IMR-90 (cell line): ENCODE measurements around the gene PCBP1. TPM values are rescaled to one million over a fixed set of nuclear protein-coding genes. Genes with fewer than 3 reads are reported as not detected.

Experiments
- ATAC-seq: fragments of 200-7000 bp; cut with Tn5 transposase; 2 replicates; pipeline ENCODE4 v1.9.1; 2020; ENCODE audit warnings: low read depth, mild to moderate bottlenecking, moderate library complexity
- BruUV-seq: library from RNA; stranded (reverse); fragments of 400-500 nt; replicated peaks from 2 replicates; lab custom pipeline; 2021; lab: Mats Ljungman, UMichigan
- CTCF ChIA-PET: fragments of 300-600 bp; formaldehyde crosslinking; extraction: SDS; loops from one replicate; lab custom pipeline; 2021; ENCODE audit warnings: antibody characterized with exemption; lab: Yijun Ruan, JAX
- POLR2A ChIA-PET: fragments of 300-600 bp; sonication (Branson Sonifier 250); formaldehyde crosslinking; loops from one replicate; lab custom pipeline; 2022; ENCODE audit warnings: antibody characterized with exemption; ENCODE audit not compliant: unreplicated experiment; lab: Charles Lee
- DNase-seq: peaks from one replicate; pipeline ENCODE4 v3.0.0; 2013
- H2AFZ ChIP-seq: replicated peaks from 2 replicates; pipeline ENCODE3; 2013; ENCODE audit warnings: low read length, mild to moderate bottlenecking; ENCODE audit not compliant: poor library complexity
- H2AK5ac ChIP-seq: 2 replicates; pipeline ENCODE4 v1.6.1; 2013; ENCODE audit warnings: low read depth, low read length, inconsistent platforms
- H2AK9ac ChIP-seq: replicated peaks from 2 replicates; pipeline ENCODE3; 2013; ENCODE audit warnings: mild to moderate bottlenecking, low read depth, low read length, moderate library complexity; ENCODE audit not compliant: poor library complexity
- H2BK120ac ChIP-seq: 2 replicates; pipeline ENCODE4 v1.6.1; 2013; ENCODE audit warnings: low read depth, low read length, inconsistent platforms
- H2BK15ac ChIP-seq: 3 replicates; pipeline ENCODE4 v1.6.1; 2013; ENCODE audit warnings: low read depth, low read length, inconsistent platforms
- H2BK20ac ChIP-seq: 2 replicates; pipeline ENCODE4 v1.6.1; 2013; ENCODE audit warnings: low read depth, mild to moderate bottlenecking, inconsistent platforms, low read length, moderate library complexity
- H2BK5ac ChIP-seq: 2 replicates; pipeline ENCODE4 v1.6.1; 2013; ENCODE audit warnings: mild to moderate bottlenecking, low read depth, low read length, inconsistent platforms; ENCODE audit not compliant: poor library complexity, severe bottlenecking
- H3K14ac ChIP-seq: replicated peaks from 2 replicates; pipeline ENCODE4 v1.6.1; 2013; ENCODE audit warnings: low read depth, low read length, inconsistent platforms
- H3K18ac ChIP-seq: 2 replicates; pipeline ENCODE4 v1.6.1; 2013; ENCODE audit warnings: low read depth, low read length, control low read depth
- H3K23ac ChIP-seq: 2 replicates; pipeline ENCODE4 v1.6.1; 2013; ENCODE audit warnings: low read depth, low read length, inconsistent platforms
- H3K27ac ChIP-seq: 2 replicates; pipeline ENCODE4 v1.5.1; 2013; ENCODE audit warnings: mild to moderate bottlenecking, control low read depth, low read length; ENCODE audit not compliant: insufficient read depth
- H3K27me3 ChIP-seq: 2 replicates; pipeline ENCODE4 v1.6.1; 2013; ENCODE audit warnings: low read length; ENCODE audit not compliant: control insufficient read depth, insufficient read depth
- H3K36me3 ChIP-seq: 2 replicates; pipeline ENCODE4 v1.6.1; 2013; ENCODE audit warnings: low read length, mixed read lengths; ENCODE audit not compliant: control insufficient read depth, insufficient read depth
- H3K4ac ChIP-seq: 2 replicates; pipeline ENCODE4 v1.6.1; 2013; ENCODE audit warnings: low read depth, low read length, inconsistent platforms
- H3K4me1 ChIP-seq: 2 replicates; pipeline ENCODE4 v1.6.1; 2013; ENCODE audit warnings: low read length, mixed read lengths; ENCODE audit not compliant: control insufficient read depth, insufficient read depth
- H3K4me2 ChIP-seq: 2 replicates; pipeline ENCODE4 v1.6.1; 2013; ENCODE audit warnings: low read depth, mild to moderate bottlenecking, control low read depth, low read length, moderate library complexity
- H3K4me3 ChIP-seq: 2 replicates; pipeline ENCODE4 v1.5.1; 2013; ENCODE audit warnings: low read depth, mild to moderate bottlenecking, control low read depth, low read length, moderate library complexity; ENCODE audit not compliant: insufficient read depth
- H3K56ac ChIP-seq: 2 replicates; pipeline ENCODE4 v1.6.1; 2013; ENCODE audit warnings: low read length, inconsistent platforms; ENCODE audit not compliant: insufficient read depth; ENCODE audit errors: extremely low read depth
- H3K79me1 ChIP-seq, 2 experiments: 2 replicates each; pipeline ENCODE4 v1.6.1; 2013; ENCODE audit warnings: low read length in 2 of 2, inconsistent platforms in 1 of 2, low read depth in 1 of 2
- H3K9ac ChIP-seq: 2 replicates; pipeline ENCODE4 v1.6.1; 2013; ENCODE audit warnings: low read depth, low read length, control low read depth
- H3K9me1 ChIP-seq: 2 replicates; pipeline ENCODE4 v1.6.1; 2013; ENCODE audit warnings: low read length, inconsistent platforms; ENCODE audit not compliant: insufficient read depth
- H3K9me3 ChIP-seq: 2 replicates; pipeline ENCODE4 v1.6.1; 2013; ENCODE audit warnings: low read length; ENCODE audit not compliant: control insufficient read depth, insufficient read depth
- H4K20me1 ChIP-seq: 2 replicates; pipeline ENCODE4 v1.6.1; 2013; ENCODE audit warnings: low read length, inconsistent platforms; ENCODE audit not compliant: insufficient read depth
- H4K5ac ChIP-seq: 2 replicates; pipeline ENCODE4 v1.6.1; 2013; ENCODE audit warnings: mild to moderate bottlenecking, low read depth, low read length, control low read depth
- H4K8ac ChIP-seq, 2 experiments: 2 replicates each; pipeline ENCODE4 v1.6.1; 2013; ENCODE audit warnings: low read depth in 2 of 2, low read length in 2 of 2, control low read depth in 1 of 2, inconsistent platforms in 1 of 2
- H4K91ac ChIP-seq: 2 replicates; pipeline ENCODE4 v1.6.1; 2013; ENCODE audit warnings: low read depth, low read length, inconsistent platforms; ENCODE audit not compliant: insufficient read depth
- BHLHE40 ChIP-seq: fragments of 150-350 bp; IDR thresholded peaks from 2 replicates; pipeline ENCODE4 v1.6.1; 2016; ENCODE audit warnings: mild to moderate bottlenecking, low read depth, low read length
- CHD1 ChIP-seq: IDR thresholded peaks from 2 replicates; pipeline ENCODE4 v1.6.1; 2012; ENCODE audit warnings: low read depth, low read length, improper control_type of control experiment
- FOS ChIP-seq: fragments of 150-350 bp; IDR thresholded peaks from 2 replicates; pipeline ENCODE4 v1.6.1; 2016; ENCODE audit warnings: low read depth, low read length
- MAFK ChIP-seq: IDR thresholded peaks from 2 replicates; pipeline ENCODE4 v1.6.1; 2012; ENCODE audit warnings: low read depth, low read length, improper control_type of control experiment
- MAZ ChIP-seq: IDR thresholded peaks from 2 replicates; pipeline ENCODE4 v1.6.1; 2012; ENCODE audit warnings: low read depth, mild to moderate bottlenecking, low read length, improper control_type of control experiment, moderate library complexity, borderline replicate concordance
- MXI1 ChIP-seq: IDR thresholded peaks from 2 replicates; pipeline ENCODE4 v1.6.1; 2012; ENCODE audit warnings: low read depth, mild to moderate bottlenecking, low read length, moderate library complexity, borderline replicate concordance
- NFE2L2 ChIP-seq: fragments of 150-350 bp; IDR thresholded peaks from 2 replicates; pipeline ENCODE4 v1.6.1; 2016; ENCODE audit warnings: low read depth, mild to moderate bottlenecking, low read length
- POLR2A ChIP-seq: IDR thresholded peaks from 2 replicates; pipeline ENCODE4 v1.6.1; 2012; ENCODE audit warnings: mild to moderate bottlenecking, low read depth, low read length
- RFX5 ChIP-seq: IDR thresholded peaks from 2 replicates; pipeline ENCODE4 v1.8.0; 2012; ENCODE audit warnings: low read depth, mild to moderate bottlenecking, low read length, moderate library complexity
- SMC3 ChIP-seq: fragments of 150-350 bp; IDR thresholded peaks from 2 replicates; pipeline ENCODE4 v1.6.1; 2016; ENCODE audit warnings: low read depth, mild to moderate bottlenecking, antibody characterized with exemption, low read length, moderate library complexity
- WGBS, 2 experiments: methylation state at CpG; one replicate each; pipeline versions ENCODE4 v1.1.5 to v1.1.7; 2013; ENCODE audit warnings: missing lambda C conversion rate in 2 of 2; ENCODE audit not compliant: insufficient read length in 1 of 2; ENCODE audit errors: extremely low coverage in 2 of 2; 5-methylcytosine and 5-hydroxymethylcytosine counted together
- dilution Hi-C: fragments of 300-500 bp; cut with HindIII; formaldehyde crosslinking; loops from one replicate; pipeline ENCODE4 v1.14.3; 2018; ENCODE audit warnings: low sequenced_read_pairs; ENCODE audit not compliant: unreplicated experiment
- in situ Hi-C: fragments of 300-500 bp; cut with MboI; formaldehyde crosslinking; loops from 3 replicates; pipeline ENCODE4 v1.14.3; 2019; ENCODE audit warnings: low sequenced_read_pairs, inconsistent platforms, mixed read lengths
- intact Hi-C: fragments of 100-400 bp; cut with micrococcal nuclease; formaldehyde crosslinking; loops from 2 replicates; pipeline ENCODE4 v1.10.0; 2022
- polyA plus RNA-seq, 3 experiments: library from polyadenylated mRNA; depleted of rRNA; stranded (reverse); fragments of >200 nt; gene quantifications; 2 replicates each; pipeline ENCODE4 v1.2.3, GENCODE V29; 2012; ENCODE audit warnings: low replicate concordance in 1 of 3
- total RNA-seq: library from RNA; depleted of rRNA; stranded (reverse); fragments of >200 nt; gene quantifications from 2 replicates; pipeline ENCODE4 v1.2.3, GENCODE V29; 2012

The PCBP1 gene
- total and polyA plus RNA-seq, 2 of the 4 experiments (the other 2 are of a cell fraction): 33.7 to 166 TPM

- H4K8ac ChIP-seq: no peak overlapping the region
- H2AK5ac ChIP-seq: no peak overlapping the region
- TF ChIP-seq SMC3: no peak
- no peak for TF ChIP-seq BHLHE40
- no peak for TF ChIP-seq NFE2L2
- no peak for TF ChIP-seq MAFK
- TF ChIP-seq MXI1: no peak
- no peak for TF ChIP-seq FOS
- no peak for TF ChIP-seq MAZ
- no peak for TF ChIP-seq POLR2A
- TF ChIP-seq CHD1: no peak
- no peak for TF ChIP-seq RFX5
- no peak overlapping the region for H3K14ac ChIP-seq
- no peak overlapping the region for H2BK20ac ChIP-seq
- no peak overlapping the region for H3K4me2 ChIP-seq
- H3K56ac ChIP-seq: no peak overlapping the region
- no peak overlapping the region for H2BK15ac ChIP-seq
- H4K91ac ChIP-seq: no peak overlapping the region
- 0 out of 2 replicates have a peak, but pooled peaks cover under 1% of the 10 kb centered on the region for H3K36me3 ChIP-seq
- POLR2A ChIA-PET: no interaction called here
- intact Hi-C loops: no loop called here
- peaks cover 2% of the 10 kb centered on the region; the same call in 1 of the 2 replicates for H3K4me1 ChIP-seq
- peaks cover 10% of the 10 kb centered on the region; the same call in 1 of the 2 replicates for H3K9me1 ChIP-seq
- H2BK5ac ChIP-seq: no peak overlapping the region
- no peak overlapping the region for H3K23ac ChIP-seq
- H2BK120ac ChIP-seq: no peak overlapping the region
- no peak overlapping the region for H2AFZ ChIP-seq
- no peak overlapping the region for H3K4me3 ChIP-seq
- H3K27me3 ChIP-seq: no peaks in the 10 kb centered on the region
- no peaks in the 10 kb centered on the region for H4K20me1 ChIP-seq
- CTCF ChIA-PET: no interaction called here
- no peak overlapping the region for H3K4ac ChIP-seq
- WGBS, 2 experiments: 90% methylated on average over 2 of the region's 9 CpGs; no CpG with 5 or more reads in 1 of the 2 experiments
- DNase-seq (no peak), ATAC-seq (no peak)
- H3K9me3 ChIP-seq: no peaks in the 10 kb centered on the region
- no peak overlapping the region for H3K27ac ChIP-seq
- H4K5ac ChIP-seq: no peak overlapping the region
- no TSS peak for BruUV-seq
- H3K79me1 ChIP-seq: no peaks in the 10 kb centered on the region
- dilution Hi-C loops: no loop called here
- in situ Hi-C loops: no loop called here
- H3K9ac ChIP-seq: no peak overlapping the region
- H3K18ac ChIP-seq: no peak overlapping the region
- no peak overlapping the region for H2AK9ac ChIP-seq
These were observed 43.9 kb upstream of the PCBP1 start for GRCh38 chr2:70043252-70043875.
